ENCODE measurements around the gene GSTA5. TPM values are rescaled to one million over a fixed set of nuclear protein-coding genes. Genes with fewer than 3 reads are reported as not detected.

Gene GSTA5
- total RNA-seq, 1 experiment from 2014 or later = not detected

- Histone ChIP-seq H2AFZ (ENCODE audit: low read depth, low read length, poor library complexity, severe bottlenecking) (no peak overlapping the region), H3K27me3 (ENCODE audit: insufficient read depth, low read length) (no peaks in the 10 kb centered on the region), H3K9ac (ENCODE audit: low read length) (no peak overlapping the region), H3K79me2 (ENCODE audit: insufficient read depth, low read length) (no peaks in the 10 kb centered on the region), H3K4me1 (ENCODE audit: control insufficient read depth in 1 of 2, insufficient read depth in 2 of 2, low read length in 2 of 2) (peaks cover 0 to 6% of the 10 kb centered on the region in 2 experiments; a peak in 1 of 4 replicates), H3K9me3 (ENCODE audit: control insufficient read depth in 1 of 2, insufficient read depth in 1 of 2, low read depth in 1 of 2, low read length in 2 of 2) (no peaks in the 10 kb centered on the region), H3K9me2 (ENCODE audit: insufficient read depth) (no peaks in the 10 kb centered on the region), H3K4me2 (ENCODE audit: low read length) (no peak overlapping the region), H3K27ac (ENCODE audit: low read depth, low read length) (no peak overlapping the region), H3K36me3 (ENCODE audit: control insufficient read depth in 1 of 2, insufficient read depth in 2 of 2, low read length in 2 of 2) (no peaks in the 10 kb centered on the region), H3K4me3 (replicated peaks in 1 of 2; ENCODE audit: low read depth in 1 of 2, low read length in 2 of 2) (no peak overlapping the region), H4K20me1 (ENCODE audit: insufficient read depth) (no peaks in the 10 kb centered on the region)
- no TSS peak for BruUV-seq (replicated peaks)
- ChIA-PET CTCF (no interaction called here), RAD21 (ENCODE audit: low non-redundant PET in 1 of 2, low total read pairs in 2 of 2, uncharacterized antibody in 2 of 2, unreplicated experiment in 2 of 2) (no interaction called here), POLR2A (no interaction called here)
- no peak for DNase-seq (ENCODE audit: low read depth, low spot score)
- no peak for ATAC-seq
- TF ChIP-seq YY1 (IDR thresholded peaks at IDR 0.05; ENCODE audit: extremely low read depth, insufficient replicate concordance, low read depth, low read length) = no peak
- no peak for TF ChIP-seq SRF (IDR thresholded peaks at IDR 0.05; ENCODE audit: low read depth)
- no peak for TF ChIP-seq REST (IDR thresholded peaks at IDR 0.05; ENCODE audit: low read depth)
- intact Hi-C loops (cut with micrococcal nuclease) = no loop called here
Observed at GRCh38 chr6:52890018-52890417, 49.4 kb upstream of the GSTA5 start.

GRCh38 chr6:52887910-52888524 is 47.4 kb upstream of the GSTA5 start:
- Histone ChIP-seq H3K4me2 (ENCODE audit: low read length) (no peak overlapping the region), H3K36me3 (ENCODE audit: control insufficient read depth in 1 of 2, insufficient read depth in 2 of 2, low read length in 2 of 2) (no peaks in the 10 kb centered on the region), H3K4me3 (replicated peaks in 1 of 2; ENCODE audit: low read depth in 1 of 2, low read length in 2 of 2) (no peak overlapping the region), H4K20me1 (ENCODE audit: insufficient read depth) (no peaks in the 10 kb centered on the region), H2AFZ (ENCODE audit: low read depth, low read length, poor library complexity, severe bottlenecking) (no peak overlapping the region), H3K4me1 (ENCODE audit: control insufficient read depth in 1 of 2, insufficient read depth in 2 of 2, low read length in 2 of 2) (peaks cover 0 to 6% of the 10 kb centered on the region in 2 experiments; a peak in 1 of 4 replicates), H3K9me3 (ENCODE audit: control insufficient read depth in 1 of 2, insufficient read depth in 1 of 2, low read depth in 1 of 2, low read length in 2 of 2) (no peaks in the 10 kb centered on the region), H3K9ac (ENCODE audit: low read length) (no peak overlapping the region), H3K79me2 (ENCODE audit: insufficient read depth, low read length) (no peaks in the 10 kb centered on the region), H3K27ac (ENCODE audit: low read depth, low read length) (no peak overlapping the region), H3K27me3 (ENCODE audit: insufficient read depth, low read length) (no peaks in the 10 kb centered on the region), H3K9me2 (ENCODE audit: insufficient read depth) (no peaks in the 10 kb centered on the region)
- ChIA-PET RAD21 (ENCODE audit: low non-redundant PET in 1 of 2, low total read pairs in 2 of 2, uncharacterized antibody in 2 of 2, unreplicated experiment in 2 of 2) (no interaction called here), POLR2A (no interaction called here), CTCF (interaction anchor here (1.3 to 1.4 kb wide), 2 partner anchors 11 to 107 kb away, joined by 3 to 4 read pairs; partner anchors contain the start of gene GSTA4)
- intact Hi-C loops (cut with micrococcal nuclease) = no loop called here
- ATAC-seq = no peak
- no peak for TF ChIP-seq ELF1 (IDR thresholded peaks at IDR 0.05; ENCODE audit: borderline replicate concordance, low read depth)
- TF ChIP-seq CEBPB (IDR thresholded peaks at IDR 0.05; ENCODE audit: low read depth) = no peak
- TF ChIP-seq REST (IDR thresholded peaks at IDR 0.05; ENCODE audit: low read depth) = no peak
- TF ChIP-seq TCF7L2 (IDR thresholded peaks at IDR 0.05; ENCODE audit: borderline replicate concordance, extremely low read depth, insufficient read depth, insufficient read length) = no peak
- no peak for TF ChIP-seq POLR2AphosphoS5 (IDR thresholded peaks at IDR 0.05; ENCODE audit: low read depth, low read length)
- no peak for TF ChIP-seq SRF (IDR thresholded peaks at IDR 0.05; ENCODE audit: low read depth)
- no peak for DNase-seq (ENCODE audit: low read depth, low spot score)
- BruUV-seq (replicated peaks) = no TSS peak
